Activated T-cell treated with anti-CD3 and anti-CD28 coated beads for 4 hours (primary cell): Measurements from ENCODE around the gene PTPRC.

Experiments
- DNase-seq: peaks from one replicate; pipeline ENCODE4 v3.0.0-alpha.2; 2020

Gene PTPRC

GRCh38 chr1:198711837-198712236 lies 73.0 kb downstream of the PTPRC start:
- no peak for DNase-seq

GRCh38 chr1:198713081-198713480 lies 74.2 kb downstream of the PTPRC start:
- no peak for DNase-seq

- no peak for DNase-seq
Observed at GRCh38 chr1:198714271-198714670, 75.4 kb downstream of the PTPRC start.

- DNase-seq, result no peak
Observed at GRCh38 chr1:198716051-198716450, 77.2 kb downstream of the PTPRC start.

- no peak for DNase-seq
Observed at GRCh38 chr1:198717510-198717909, 78.7 kb downstream of the PTPRC start.

GRCh38 chr1:198723127-198723526 lies 84.3 kb downstream of the PTPRC start:
- no peak for DNase-seq

- DNase-seq, result no peak
Observed at GRCh38 chr1:198725090-198725489, 86.2 kb downstream of the PTPRC start.

- no peak for DNase-seq
Observed at GRCh38 chr1:198726455-198726854, 87.6 kb downstream of the PTPRC start.

- no peak for DNase-seq
Observed at GRCh38 chr1:198729195-198729863, 90.5 kb downstream of the PTPRC start.

- no peak for DNase-seq
Observed at GRCh38 chr1:198730952-198731351, 92.1 kb downstream of the PTPRC start.

GRCh38 chr1:198734323-198735008 lies 95.6 kb downstream of the PTPRC start:
- no peak for DNase-seq

GRCh38 chr1:198741744-198742143 lies 102.9 kb downstream of the PTPRC start:
- no peak for DNase-seq

- DNase-seq, result no peak
Observed at GRCh38 chr1:198747127-198747526, 108.3 kb downstream of the PTPRC start.

- DNase-seq, result no peak
Observed at GRCh38 chr1:198749279-198749678, 110.4 kb downstream of the PTPRC start.

GRCh38 chr1:198750081-198750480 lies 111.2 kb downstream of the PTPRC start:
- no peak for DNase-seq

GRCh38 chr1:198751741-198752140 lies 112.9 kb downstream of the PTPRC start:
- no peak for DNase-seq

GRCh38 chr1:198754670-198755069 lies 115.8 kb downstream of the PTPRC start:
- no peak for DNase-seq

- DNase-seq, result no peak
Observed at GRCh38 chr1:198755715-198756114, 116.9 kb downstream of the PTPRC start.

- DNase-seq, result no peak
Observed at GRCh38 chr1:198756470-198756869, 117.6 kb downstream of the PTPRC start.

- DNase-seq, result no peak
Observed at GRCh38 chr1:198761859-198762616, 123.2 kb downstream of the PTPRC start.

GRCh38 chr1:198763298-198763714 lies 124.5 kb downstream of the PTPRC start:
- DNase-seq, result no peak

GRCh38 chr1:198764748-198765147 lies 125.9 kb downstream of the PTPRC start:
- DNase-seq, result no peak

GRCh38 chr1:198765416-198765815 lies 126.6 kb downstream of the PTPRC start:
- DNase-seq, result no peak

GRCh38 chr1:198771563-198772153 lies 132.8 kb downstream of the PTPRC start:
- no peak for DNase-seq
